ENCODE data around the gene KBTBD2.
"Not testable (repeated sequence)": the region's sequence is repeated elsewhere in the genome, so short reads cannot be mapped to it uniquely, and the experiment has no call there.

The KBTBD2 gene

DNA sequence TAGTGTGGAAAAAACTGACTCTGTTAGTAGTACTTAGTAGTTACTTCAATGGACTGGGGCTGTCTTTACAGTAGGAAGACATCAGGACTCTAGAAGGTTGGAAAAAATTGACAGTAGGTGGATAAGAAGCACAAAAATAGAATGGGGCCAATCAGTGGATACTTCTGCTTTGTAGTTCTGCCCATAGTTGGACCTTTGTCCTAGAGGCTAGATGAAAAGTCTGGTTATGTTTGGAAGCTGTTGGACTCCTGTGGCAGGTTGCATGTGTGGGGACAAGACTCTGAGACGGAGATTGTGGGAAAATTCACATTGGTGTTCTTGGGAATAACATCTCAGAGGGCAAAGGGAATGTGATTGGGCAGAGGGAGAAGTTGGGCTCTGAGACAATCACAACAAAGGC lies 18.6 kb upstream of the KBTBD2 start:
- Histone ChIP-seq H3K4me1 (no peaks in the 10 kb centered on the region), H3K36me3 (replicated peaks) (peaks cover 4% of the 10 kb centered on the region; the same call in 1 of the 2 replicates), H3K9me3 (no peaks in the 10 kb centered on the region), H3K27me3 (ENCODE audit: low read depth) (no peaks in the 10 kb centered on the region), H3K4me3 (no peak overlapping the region)
- no peak for DNase-seq (ENCODE audit: low spot score in 2 of 2)
- in situ Hi-C loops (cut with MboI; ENCODE audit: low sequenced_read_pairs) = no loop called here

GRCh38 chr7:32905175-32905662 lies 13.7 kb upstream of the KBTBD2 start:
- H3K36me3 ChIP-seq (replicated peaks) = no peaks in the 10 kb centered on the region

GRCh38 chr7:32901629-32902028 lies 10.1 kb upstream of the KBTBD2 start:
- Histone ChIP-seq H3K4me3 (no peak overlapping the region), H3K9me3 (no peaks in the 10 kb centered on the region), H3K27me3 (ENCODE audit: low read depth) (no peaks in the 10 kb centered on the region), H3K4me1 (peaks cover 3% of the 10 kb centered on the region; the same call in 1 of the 2 replicates), H3K36me3 (replicated peaks) (no peaks in the 10 kb centered on the region)
- no peak for DNase-seq (ENCODE audit: low spot score in 2 of 2)
- in situ Hi-C loops (cut with MboI; ENCODE audit: low sequenced_read_pairs) = no loop called here

More at GRCh38 chr7:32905175-32905662, 13.7 kb upstream of the KBTBD2 start:
- peak; percentile 76 to 84 for DNase-seq (ENCODE audit: low spot score in 2 of 2)
- H3K9me3 ChIP-seq = no peaks in the 10 kb centered on the region
- peaks cover 3% of the 10 kb centered on the region; the same call in 1 of the 2 replicates for H3K4me1 ChIP-seq
- no peaks in the 10 kb centered on the region for H3K27me3 ChIP-seq (ENCODE audit: low read depth)
- H3K4me3 ChIP-seq = no peak overlapping the region
- in situ Hi-C loops (cut with MboI; ENCODE audit: low sequenced_read_pairs) = no loop called here

GRCh38 chr7:32900433-32900995 lies 9.0 kb upstream of the KBTBD2 start:
- H3K9me3 ChIP-seq = no peaks in the 10 kb centered on the region
- in situ Hi-C loops (cut with MboI; ENCODE audit: low sequenced_read_pairs) = no loop called here
- H3K27me3 ChIP-seq (ENCODE audit: low read depth) = no peaks in the 10 kb centered on the region
- H3K4me3 ChIP-seq = no peak overlapping the region
- peaks cover 3% of the 10 kb centered on the region; the same call in 1 of the 2 replicates for H3K4me1 ChIP-seq
- no peak for DNase-seq (ENCODE audit: low spot score in 2 of 2)
- no peaks in the 10 kb centered on the region for H3K36me3 ChIP-seq (replicated peaks)

DNA sequence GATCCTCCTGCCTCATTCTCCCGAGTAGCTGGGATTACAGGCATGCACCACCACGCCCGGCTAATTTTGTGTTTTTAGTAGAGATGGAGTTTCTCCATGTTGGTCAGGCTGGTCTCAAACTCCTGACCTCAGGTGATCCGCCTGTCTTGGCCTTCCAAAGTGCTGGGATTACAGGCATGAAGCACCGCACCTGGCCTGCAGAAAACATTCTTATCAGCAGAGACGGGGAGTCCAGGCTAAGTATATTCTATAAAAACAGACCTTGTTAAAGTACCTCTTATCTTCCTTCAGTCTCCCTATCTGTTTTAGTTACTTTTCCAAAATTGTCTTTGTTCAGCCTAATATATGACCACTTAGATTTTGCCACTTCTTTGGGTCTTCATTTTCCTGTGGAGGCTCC lies 5.8 kb upstream of the KBTBD2 start:
- H3K27me3 ChIP-seq (ENCODE audit: low read depth); H3K36me3 ChIP-seq (replicated peaks); H3K9me3 ChIP-seq; H3K4me3 ChIP-seq; DNase-seq (ENCODE audit: low spot score in 2 of 2); in situ Hi-C loops (cut with MboI; ENCODE audit: low sequenced_read_pairs): not testable (repeated sequence)
- peaks cover 11% of the 10 kb centered on the region for H3K4me1 ChIP-seq

GRCh38 chr7:32896564-32897347 lies 5.2 kb upstream of the KBTBD2 start:
- in situ Hi-C loops (cut with MboI; ENCODE audit: low sequenced_read_pairs) = no loop called here
- no peaks in the 10 kb centered on the region for H3K9me3 ChIP-seq
- no peak for DNase-seq (ENCODE audit: low spot score in 2 of 2)
- H3K4me1 ChIP-seq = peaks cover 11% of the 10 kb centered on the region
- no peaks in the 10 kb centered on the region for H3K36me3 ChIP-seq (replicated peaks)
- no peaks in the 10 kb centered on the region for H3K27me3 ChIP-seq (ENCODE audit: low read depth)
- H3K4me3 ChIP-seq = no peak overlapping the region

DNA sequence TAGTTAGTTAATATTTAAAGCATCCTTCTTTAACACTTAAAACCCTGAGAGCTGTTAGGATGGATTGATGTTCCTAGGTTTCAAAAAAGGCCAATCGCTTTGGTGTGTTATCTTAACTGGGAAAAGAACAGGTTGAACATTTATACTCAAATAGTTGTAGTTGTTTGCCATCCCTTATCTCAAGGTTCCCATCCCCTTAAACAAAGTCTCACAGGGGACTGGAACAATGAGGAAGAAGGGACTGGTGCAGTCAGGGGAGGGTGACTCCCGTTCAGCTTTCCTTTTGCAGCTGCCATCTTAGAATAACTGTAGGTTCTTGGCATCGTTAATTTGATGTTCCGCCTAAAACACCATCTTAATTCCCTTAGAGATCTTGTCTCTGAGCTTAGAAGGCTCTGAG lies 2.6 kb upstream of the KBTBD2 start:
- Histone ChIP-seq H3K4me3 (no peak overlapping the region), H3K4me1 (peaks cover 18% of the 10 kb centered on the region), H3K9me3 (no peaks in the 10 kb centered on the region), H3K36me3 (replicated peaks) (no peaks in the 10 kb centered on the region), H3K27me3 (ENCODE audit: low read depth) (no peaks in the 10 kb centered on the region)
- in situ Hi-C loops (cut with MboI; ENCODE audit: low sequenced_read_pairs) = no loop called here
- no peak for DNase-seq (ENCODE audit: low spot score in 2 of 2)

DNA sequence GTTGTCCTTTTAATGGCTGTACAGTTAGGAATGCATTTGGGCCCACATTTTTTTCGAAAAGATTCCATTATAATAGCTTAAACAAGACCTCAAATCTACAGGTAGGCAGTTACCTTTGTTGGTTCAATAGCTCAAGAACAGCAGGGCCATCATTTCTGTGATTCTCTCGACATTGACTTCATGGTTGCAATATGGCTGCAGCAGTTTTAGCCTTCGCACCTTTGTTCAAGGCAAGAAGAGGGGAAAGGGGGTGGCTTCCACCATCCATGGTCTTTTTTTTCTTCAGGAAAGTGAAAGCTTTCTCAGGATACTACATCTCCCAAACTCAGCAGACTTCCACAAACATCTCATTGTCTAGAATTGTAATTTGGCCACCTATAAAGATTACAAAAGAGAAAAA lies 2.2 kb upstream of the KBTBD2 start:
- DNase-seq (ENCODE audit: low spot score in 2 of 2) = no peak
- H3K4me3 ChIP-seq = no peak overlapping the region
- H3K9me3 ChIP-seq = no peaks in the 10 kb centered on the region
- peaks cover 18% of the 10 kb centered on the region for H3K4me1 ChIP-seq
- no peaks in the 10 kb centered on the region for H3K27me3 ChIP-seq (ENCODE audit: low read depth)
- in situ Hi-C loops (cut with MboI; ENCODE audit: low sequenced_read_pairs) = no loop called here
- H3K36me3 ChIP-seq (replicated peaks) = no peaks in the 10 kb centered on the region

DNA sequence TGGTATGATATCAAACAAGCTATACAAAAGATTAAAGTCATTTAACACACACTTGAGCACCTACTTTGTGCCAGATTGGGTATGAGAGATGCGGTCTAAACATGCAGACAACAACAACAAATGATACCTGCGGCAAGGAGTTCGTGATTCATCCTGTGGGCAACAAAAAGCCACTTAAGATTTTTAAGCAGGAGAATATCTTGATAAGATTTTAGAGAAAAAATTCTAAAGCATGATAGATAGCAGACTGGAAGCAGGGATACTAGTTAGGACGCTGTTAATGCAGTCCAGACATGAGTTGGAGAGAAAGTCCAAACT lies 1.6 kb upstream of the KBTBD2 start:
- Histone ChIP-seq H3K4me1 (peaks cover 18% of the 10 kb centered on the region), H3K36me3 (replicated peaks) (no peaks in the 10 kb centered on the region), H3K27me3 (ENCODE audit: low read depth) (no peaks in the 10 kb centered on the region), H3K9me3 (no peaks in the 10 kb centered on the region), H3K4me3 (no peak overlapping the region)
- in situ Hi-C loops (cut with MboI; ENCODE audit: low sequenced_read_pairs) = no loop called here
- no peak for DNase-seq (ENCODE audit: low spot score in 2 of 2)

DNA sequence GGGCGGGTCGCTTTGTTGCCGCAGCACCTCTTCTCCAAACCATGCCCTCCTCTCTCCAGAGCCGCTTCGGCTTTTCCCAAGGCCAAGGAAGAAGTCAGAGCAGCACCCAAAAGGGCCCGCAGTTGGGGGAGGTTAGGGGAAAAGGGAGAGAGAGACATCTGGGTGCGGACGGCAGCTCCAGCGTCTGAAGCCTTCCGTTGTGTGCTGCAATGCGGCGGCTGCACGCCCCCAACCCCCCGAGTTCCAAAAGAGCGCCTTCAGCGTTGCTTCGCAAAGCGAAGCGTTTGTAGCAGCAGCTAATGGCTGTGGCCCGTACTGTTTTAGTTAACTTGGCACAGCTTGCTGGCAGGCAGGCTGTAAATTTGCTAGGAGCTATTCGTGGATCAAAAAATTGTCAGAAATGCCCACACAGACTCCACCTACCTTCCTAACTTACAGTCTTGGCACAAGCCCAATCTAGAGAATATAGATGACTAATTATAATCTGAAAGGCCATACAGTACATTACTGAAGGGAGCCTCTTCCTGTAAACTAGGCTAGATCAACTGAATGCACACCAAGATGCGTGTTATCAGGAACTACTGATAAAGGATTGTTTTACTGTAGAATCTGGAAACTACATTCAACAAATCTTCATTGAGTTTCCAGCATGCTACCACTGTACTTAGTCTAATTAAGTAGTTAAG lies 1.1 kb upstream of the KBTBD2 start:
- Histone ChIP-seq H3K9me3 (no peaks in the 10 kb centered on the region), H3K27me3 (ENCODE audit: low read depth) (no peaks in the 10 kb centered on the region), H3K4me1 (peaks cover 18% of the 10 kb centered on the region), H3K4me3 (peak overlapping the region; percentile 39), H3K36me3 (replicated peaks) (no peaks in the 10 kb centered on the region)
- in situ Hi-C loops (cut with MboI; ENCODE audit: low sequenced_read_pairs) = no loop called here
- peak; percentile 65 to 70 for DNase-seq (ENCODE audit: low spot score in 2 of 2)

- Histone ChIP-seq H3K27me3 (ENCODE audit: low read depth) (no peaks in the 10 kb centered on the region), H3K4me1 (peaks cover 18% of the 10 kb centered on the region), H3K36me3 (replicated peaks) (no peaks in the 10 kb centered on the region), H3K4me3 (peak overlapping the region; percentile 54), H3K9me3 (no peaks in the 10 kb centered on the region)
- peak; percentile 93 to 99 for DNase-seq (ENCODE audit: low spot score in 2 of 2)
- in situ Hi-C loops (cut with MboI; ENCODE audit: low sequenced_read_pairs) = no loop called here
Measured at GRCh38 chr7:32891800-32892520, 400 bp upstream of the KBTBD2 start.

DNA sequence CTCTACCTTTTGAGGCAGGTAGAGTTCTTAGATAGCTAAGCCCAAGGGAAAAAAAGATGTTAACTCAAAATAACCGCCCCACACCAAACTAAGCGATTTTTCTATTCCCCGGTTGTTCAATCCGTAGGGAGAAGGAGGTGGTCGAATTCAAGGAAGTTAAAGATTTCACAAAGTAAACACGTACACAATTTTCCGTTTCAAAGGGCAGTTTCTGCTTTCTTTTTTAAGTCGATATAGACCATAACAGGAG lies 842 bp downstream of the KBTBD2 start:
- peaks cover 18% of the 10 kb centered on the region for H3K4me1 ChIP-seq
- in situ Hi-C loops (cut with MboI; ENCODE audit: low sequenced_read_pairs) = no loop called here
- no peaks in the 10 kb centered on the region for H3K9me3 ChIP-seq
- H3K4me3 ChIP-seq = peak overlapping the region; percentile 54
- no peaks in the 10 kb centered on the region for H3K27me3 ChIP-seq (ENCODE audit: low read depth)
- no peaks in the 10 kb centered on the region for H3K36me3 ChIP-seq (replicated peaks)
- peak in 1 of 2 experiments; percentile 4 for DNase-seq (ENCODE audit: low spot score in 2 of 2)

DNA sequence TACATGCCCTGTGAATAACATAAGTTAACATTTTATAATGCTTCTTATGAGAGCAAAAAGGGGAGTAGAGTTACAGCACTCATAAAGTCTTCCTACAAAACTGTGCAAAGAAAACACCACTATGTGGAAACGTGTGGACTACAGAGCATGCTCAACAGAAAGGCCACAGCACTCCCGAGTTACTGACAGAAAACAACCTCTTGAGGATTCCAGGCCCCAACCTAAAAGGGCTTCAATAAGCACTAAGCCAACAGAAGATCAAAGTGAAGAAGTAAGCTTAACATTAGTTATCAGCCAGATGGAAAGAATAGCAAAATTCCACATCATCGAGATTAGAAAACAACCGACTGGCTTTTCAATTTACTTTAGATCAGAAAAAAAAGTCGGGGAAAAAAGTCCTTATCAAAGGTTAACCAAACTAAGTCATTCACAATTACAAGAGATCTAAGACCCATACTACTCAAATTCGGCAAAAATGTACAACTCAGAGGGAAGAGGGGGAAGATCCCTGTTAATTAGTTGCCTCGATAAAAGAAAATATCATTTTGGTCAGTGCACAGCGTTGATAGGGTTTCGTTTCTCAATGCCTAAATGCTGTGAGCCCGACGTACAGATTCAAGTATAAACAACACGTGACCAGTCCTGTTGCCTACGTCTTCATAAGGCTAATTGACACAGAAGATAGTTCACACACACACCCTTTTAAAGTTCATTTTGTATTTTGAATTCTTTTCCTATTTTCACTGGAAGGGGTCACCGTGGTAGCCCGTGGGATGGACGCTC lies 1.4 kb downstream of the KBTBD2 start:
- Histone ChIP-seq H3K4me3 (peak overlapping the region; percentile 54), H3K36me3 (replicated peaks) (no peaks in the 10 kb centered on the region), H3K4me1 (peaks cover 18% of the 10 kb centered on the region), H3K9me3 (no peaks in the 10 kb centered on the region), H3K27me3 (ENCODE audit: low read depth) (no peaks in the 10 kb centered on the region)
- in situ Hi-C loops (cut with MboI; ENCODE audit: low sequenced_read_pairs) = no loop called here
- peak; percentile 28 to 69 for DNase-seq (ENCODE audit: low spot score in 2 of 2)
